GM12878 (cell line): ENCODE data around the gene NCAPH2. TPM values are rescaled to one million over a fixed set of nuclear protein-coding genes. Genes with fewer than 3 reads are reported as not detected.
A peak's percentile ranks its signal among the peaks of the same experiment; 100 is the strongest.

ENCODE experiments used
- CBX5 ChIP-seq: sonication (generic); IDR thresholded peaks from 2 replicates; pipeline ENCODE4 v1.6.1; 2016; ENCODE audit warnings: low read depth, moderate library complexity, mild to moderate bottlenecking, inconsistent platforms
- EGR1 ChIP-seq, 2 experiments: IDR thresholded peaks; 1 replicate in 1 of 2; 2 replicates in 1 of 2; pipeline ENCODE4 v1.6.1; 2011 to 2012; ENCODE audit warnings: low read depth in 2 of 2, low read length in 2 of 2, borderline replicate concordance in 1 of 2, mild to moderate bottlenecking in 1 of 2, moderate library complexity in 1 of 2
- GATAD2B ChIP-seq: fragments of 450-650 bp; conservative IDR thresholded peaks from 2 replicates; pipeline ENCODE4 v1.6.1; 2017; ENCODE audit warnings: low read depth, mild to moderate bottlenecking, moderate library complexity
- HCFC1 ChIP-seq: fragments of 150-350 bp; IDR thresholded peaks from 2 replicates; pipeline ENCODE4 v1.6.1; 2014; ENCODE audit warnings: low read length
- IKZF1 ChIP-seq: fragments of 450-650 bp; conservative IDR thresholded peaks from 2 replicates; pipeline ENCODE4 v1.6.1; 2017; ENCODE audit warnings: antibody characterized with exemption, mild to moderate bottlenecking
- KLF5 ChIP-seq: fragments of 450-650 bp; IDR thresholded peaks from 2 replicates; pipeline ENCODE4 v1.6.1; 2014; ENCODE audit warnings: mild to moderate bottlenecking; ENCODE audit not compliant: partially characterized antibody
- LARP7 ChIP-seq: fragments of 450-650 bp; IDR thresholded peaks from 2 replicates; pipeline ENCODE4 v1.6.1; 2017; ENCODE audit warnings: mild to moderate bottlenecking
- MAX ChIP-seq: IDR thresholded peaks from 2 replicates; pipeline ENCODE4 v1.6.1; 2012; ENCODE audit warnings: low read depth, low read length, improper control_type of control experiment
- MXI1 ChIP-seq: fragments of 150-350 bp; IDR thresholded peaks from 2 replicates; pipeline ENCODE4 v1.6.1; 2011; ENCODE audit warnings: low read depth, mild to moderate bottlenecking, inconsistent platforms, low read length, improper control_type of control experiment
- MYC ChIP-seq: IDR thresholded peaks from 2 replicates; pipeline ENCODE4 v1.6.1; 2011; ENCODE audit warnings: mild to moderate bottlenecking, low read length, moderate library complexity, inconsistent platforms; ENCODE audit not compliant: insufficient read depth, insufficient replicate concordance, insufficient read length, severe bottlenecking
- NKRF ChIP-seq: fragments of 450-650 bp; conservative IDR thresholded peaks from 2 replicates; pipeline ENCODE4 v1.6.1; 2017; ENCODE audit warnings: mild to moderate bottlenecking, moderate library complexity
- NR2C1 ChIP-seq: fragments of 450-650 bp; IDR thresholded peaks from 2 replicates; pipeline ENCODE4 v1.6.1; 2017; ENCODE audit warnings: antibody characterized with exemption, mild to moderate bottlenecking, moderate library complexity
- PML ChIP-seq: IDR thresholded peaks from 2 replicates; pipeline ENCODE4 v1.6.1; 2012; ENCODE audit warnings: low read length, inconsistent platforms
- POU2F2 ChIP-seq: IDR thresholded peaks from 3 replicates; pipeline ENCODE4 v1.6.1; 2011; ENCODE audit warnings: low read depth, mild to moderate bottlenecking, low read length, borderline replicate concordance
- RBBP5 ChIP-seq: fragments of 200-600 bp; sonication (generic); conservative IDR thresholded peaks from 2 replicates; pipeline ENCODE4 v1.6.1; 2016
- SIN3A ChIP-seq: IDR thresholded peaks from 2 replicates; pipeline ENCODE4 v1.6.1; 2012; ENCODE audit warnings: low read depth, low read length, improper control_type of control experiment
- SMARCA5 ChIP-seq: fragments of 450-650 bp; IDR thresholded peaks from 2 replicates; pipeline ENCODE4 v1.6.1; 2017; ENCODE audit warnings: mild to moderate bottlenecking
- TAF1 ChIP-seq: IDR thresholded peaks from 2 replicates; pipeline ENCODE4 v1.6.1; 2011; ENCODE audit warnings: mild to moderate bottlenecking, low read depth, low read length, borderline replicate concordance
- YY1 ChIP-seq: IDR thresholded peaks from 2 replicates; pipeline ENCODE4 v1.6.1; 2011; ENCODE audit warnings: low read depth, mild to moderate bottlenecking, low read length
- ZBED1 ChIP-seq: IDR thresholded peaks from 2 replicates; pipeline ENCODE4 v1.6.1; 2016; ENCODE audit warnings: borderline replicate concordance
- ZNF687 ChIP-seq: fragments of 450-650 bp; IDR thresholded peaks from 2 replicates; pipeline ENCODE4 v1.6.1; 2017; ENCODE audit warnings: mild to moderate bottlenecking, moderate library complexity
- polyA plus RNA-seq, 11 experiments: library from polyadenylated mRNA; depleted of rRNA in 4 of 11; unstranded in 6 of 11; stranded (reverse) in 5 of 11; fragments of >200 nt; fragmentation: Nextera tagmentation in 4 of 11; fragmentation: Illumina TruSeq in 1 of 11; extraction: Ambion mirVana in 4 of 11; extraction: Trizol in 1 of 11; gene quantifications; 1 replicate in 1 of 11; 2 replicates in 10 of 11; pipeline versions ENCODE4 v1.2.1 to v1.2.3, GENCODE V29; 2011 to 2016; ENCODE audit warnings: inconsistent platforms in 2 of 11, missing spikeins in 2 of 11, low read depth in 1 of 11
- total RNA-seq, 4 experiments: library from RNA; depleted of rRNA in 3 of 4; stranded (reverse); fragments of >200 nt in 3 of 4; fragmentation: Illumina TruSeq in 1 of 4; extraction: Trizol in 1 of 4; gene quantifications; 2 replicates each; pipeline versions ENCODE4 v1.2.1 to v1.2.3, GENCODE V29; 2013 to 2021

The NCAPH2 gene
- total and polyA plus RNA-seq, 10 of the 15 experiments (the other 5 are each of a cell fraction or from before 2014, with no cell fraction given), result 5.0 to 110 (median 59.9) TPM

GRCh38 chr22:50529897-50530579, 22.0 kb downstream of the NCAPH2 start, which contains the start of gene TYMP (continued):
- TF ChIP-seq ZNF687 (0 out of 2 replicates have a peak, but pooled peaks have one; percentile 36), SMARCA5 (peak; percentile 82; the same call in 1 of the 2 replicates), IKZF1 (peak; percentile 98), MYC (peak; percentile 81), EGR1 (IDR thresholded peaks at IDR 0.05; ENCODE audit: borderline replicate concordance in 1 of 2, low read depth in 2 of 2, low read length in 2 of 2) (peak in 1 of 2 experiments; percentile 41; a peak in 2 of 3 replicates), POU2F2 (peak; percentile 46; the same call in 2 of the 3 replicates), NR2C1 (peak; percentile 31; the same call in 1 of the 2 replicates), PML (no peak), MAX (peak; percentile 86), RBBP5 (no peak), CBX5 (no peak), SIN3A (0 out of 2 replicates have a peak, but pooled peaks have one; percentile 5), ZBED1 (no peak), MXI1 (peak; percentile 88), KLF5 (peak; percentile 20), GATAD2B (peak; percentile 90), LARP7 (peak; percentile 77; the same call in 1 of the 2 replicates), NKRF (peak; percentile 61; the same call in 1 of the 2 replicates), TAF1 (peak; percentile 64; the same call in 1 of the 2 replicates), YY1 (peak; percentile 51), HCFC1 (peak; percentile 29; the same call in 1 of the 2 replicates)
